Tibial nerve (tissue), 4 donors: ENCODE data around the gene ZFAND2A. TPM values are rescaled to one million over a fixed set of nuclear protein-coding genes. Genes with fewer than 3 reads are reported as not detected.
"Not testable (repeated sequence)": the region's sequence is repeated elsewhere in the genome, so short reads cannot be mapped to it uniquely, and the experiment has no call there.

ENCODE experiments used
- DNase-seq, 2 donors: peaks; one replicate each; pipeline ENCODE4 v3.0.0-alpha.2; 2019; ENCODE audit warnings: low spot score in 2 of 2
- H3K27ac ChIP-seq, 4 donors: fragments of 200-600 bp; sonication (generic) in 3 of 4; one replicate each; pipeline ENCODE4 v1.5.1; 2017 to 2019; ENCODE audit warnings: mild to moderate bottlenecking in 1 of 4
- H3K27me3 ChIP-seq, 2 donors: fragments of 200-600 bp; sonication (generic) in 1 of 2; one replicate each; pipeline versions ENCODE4 v1.5.1 to v1.6.0; 2017 to 2019
- H3K36me3 ChIP-seq, 3 donors: fragments of 200-600 bp; sonication (generic); one replicate each; pipeline ENCODE4 v1.5.1; 2018 to 2019
- H3K4me1 ChIP-seq, 4 donors: fragments of 200-600 bp; sonication (generic) in 3 of 4; one replicate each; pipeline ENCODE4 v1.5.1; 2017 to 2019
- H3K4me3 ChIP-seq, 4 donors: fragments of 200-600 bp; sonication (generic) in 3 of 4; one replicate each; pipeline ENCODE4 v1.5.1; 2017 to 2019; ENCODE audit warnings: mild to moderate bottlenecking in 1 of 4, moderate library complexity in 1 of 4
- H3K9me3 ChIP-seq, 4 donors: fragments of 200-600 bp; sonication (generic) in 3 of 4; one replicate each; pipeline ENCODE4 v1.5.1; 2017 to 2019
- EP300 ChIP-seq, 2 donors: sonication (generic); formaldehyde crosslinking; IDR thresholded peaks; one replicate each; pipeline ENCODE4 v1.6.1; 2017; ENCODE audit warnings: antibody characterized with exemption in 2 of 2, mild to moderate bottlenecking in 1 of 2
- POLR2A ChIP-seq, 2 donors: fragments of 450-650 bp; IDR thresholded peaks; one replicate each; pipeline ENCODE4 v1.6.1; 2017; ENCODE audit warnings: antibody characterized with exemption in 2 of 2, mild to moderate bottlenecking in 2 of 2, moderate library complexity in 2 of 2
- WGBS, 2 donors: methylation state at CpG; one replicate each; pipeline ENCODE4 v1.1.5; 2018; 5-methylcytosine and 5-hydroxymethylcytosine counted together
- total RNA-seq, 4 donors: library from RNA; depleted of rRNA; stranded (reverse); fragments of >200 nt; gene quantifications; one replicate each; pipeline ENCODE4 v1.1.0, GENCODE V29; 2016
- TF ChIP-seq, protein P1 (sequence below), 5 experiments: fragments of 200-600 bp in 3 of 5; fragments of 450-650 bp in 2 of 5; sonication (generic) in 3 of 5; IDR thresholded peaks; one replicate each; pipeline ENCODE4 v1.5.1; 2016 to 2019; ENCODE audit warnings: antibody characterized with exemption in 5 of 5, mild to moderate bottlenecking in 3 of 5, moderate library complexity in 2 of 5

ZFAND2A gene
- total RNA-seq, 4 donors from 2014 or later = 29.7 to 36.8 (median 33.7) TPM

DNA sequence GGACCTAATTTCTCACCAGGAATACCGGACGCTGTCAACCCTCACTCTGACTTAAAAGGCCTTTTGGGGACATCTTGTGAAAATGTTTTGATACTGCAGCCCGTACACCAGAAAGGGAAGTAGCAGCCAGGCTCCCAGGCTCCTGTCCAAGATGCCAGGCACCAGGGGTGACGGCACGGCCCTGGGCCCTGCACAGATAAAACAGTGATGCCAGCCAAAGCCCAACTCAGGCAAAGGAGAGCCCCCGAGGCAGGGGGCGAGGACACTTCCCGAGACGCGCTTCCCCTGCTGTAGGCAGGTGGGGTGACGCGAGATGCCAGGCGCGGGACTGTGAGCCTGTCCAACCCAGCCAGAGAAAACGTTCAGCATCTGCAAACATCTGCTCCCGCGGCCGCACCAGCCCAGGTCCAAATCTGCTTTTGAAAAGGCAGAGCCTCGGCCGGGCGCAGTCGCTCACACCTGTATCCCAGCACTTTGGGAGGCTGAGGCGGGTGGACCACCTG, 15.7 kb downstream of the ZFAND2A start:
- Histone ChIP-seq H3K4me1 (peaks cover 0 to 7% (median 0%) of the 10 kb centered on the region in 4 donors), H3K4me3 (no peak overlapping the region), H3K27ac (no peak overlapping the region), H3K27me3 (no peaks in the 10 kb centered on the region), H3K9me3 (no peaks in the 10 kb centered on the region), H3K36me3 (peaks cover 0 to 3% (median 0%) of the 10 kb centered on the region in 3 donors)
- 61 to 71% methylated on average over 22 to 23 of the region's 23 CpGs for WGBS, 2 donors
- TF ChIP-seq, protein P1, sequence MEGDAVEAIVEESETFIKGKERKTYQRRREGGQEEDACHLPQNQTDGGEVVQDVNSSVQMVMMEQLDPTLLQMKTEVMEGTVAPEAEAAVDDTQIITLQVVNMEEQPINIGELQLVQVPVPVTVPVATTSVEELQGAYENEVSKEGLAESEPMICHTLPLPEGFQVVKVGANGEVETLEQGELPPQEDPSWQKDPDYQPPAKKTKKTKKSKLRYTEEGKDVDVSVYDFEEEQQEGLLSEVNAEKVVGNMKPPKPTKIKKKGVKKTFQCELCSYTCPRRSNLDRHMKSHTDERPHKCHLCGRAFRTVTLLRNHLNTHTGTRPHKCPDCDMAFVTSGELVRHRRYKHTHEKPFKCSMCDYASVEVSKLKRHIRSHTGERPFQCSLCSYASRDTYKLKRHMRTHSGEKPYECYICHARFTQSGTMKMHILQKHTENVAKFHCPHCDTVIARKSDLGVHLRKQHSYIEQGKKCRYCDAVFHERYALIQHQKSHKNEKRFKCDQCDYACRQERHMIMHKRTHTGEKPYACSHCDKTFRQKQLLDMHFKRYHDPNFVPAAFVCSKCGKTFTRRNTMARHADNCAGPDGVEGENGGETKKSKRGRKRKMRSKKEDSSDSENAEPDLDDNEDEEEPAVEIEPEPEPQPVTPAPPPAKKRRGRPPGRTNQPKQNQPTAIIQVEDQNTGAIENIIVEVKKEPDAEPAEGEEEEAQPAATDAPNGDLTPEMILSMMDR (IDR thresholded peaks at IDR 0.05) = peak in 2 of 5 experiments; percentile 30 to 33
- TF ChIP-seq EP300 (IDR thresholded peaks at IDR 0.05) = no peak
- DNase-seq = peak in 1 of 2 donors; percentile 11

DNA sequence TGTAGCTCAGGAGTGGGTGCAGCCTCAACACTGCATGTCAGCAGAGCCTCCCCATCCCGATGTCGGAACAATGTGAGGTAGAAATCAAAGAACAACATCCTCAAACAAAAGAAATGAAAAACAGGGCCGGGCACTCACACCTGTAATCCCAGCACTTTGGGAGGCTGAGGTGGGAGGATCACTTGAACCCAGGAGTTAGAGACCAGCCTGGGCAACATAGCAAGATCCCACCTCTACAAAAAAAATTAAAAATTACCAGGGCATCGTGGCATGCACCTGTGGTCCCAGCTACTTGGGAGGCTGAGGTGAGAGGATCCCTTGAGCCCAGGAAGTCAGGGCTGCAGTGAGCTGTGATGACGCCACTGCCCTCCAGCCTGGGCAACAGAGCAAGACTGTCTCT, 17.0 kb downstream of the ZFAND2A start:
- not testable (repeated sequence) for DNase-seq

DNA sequence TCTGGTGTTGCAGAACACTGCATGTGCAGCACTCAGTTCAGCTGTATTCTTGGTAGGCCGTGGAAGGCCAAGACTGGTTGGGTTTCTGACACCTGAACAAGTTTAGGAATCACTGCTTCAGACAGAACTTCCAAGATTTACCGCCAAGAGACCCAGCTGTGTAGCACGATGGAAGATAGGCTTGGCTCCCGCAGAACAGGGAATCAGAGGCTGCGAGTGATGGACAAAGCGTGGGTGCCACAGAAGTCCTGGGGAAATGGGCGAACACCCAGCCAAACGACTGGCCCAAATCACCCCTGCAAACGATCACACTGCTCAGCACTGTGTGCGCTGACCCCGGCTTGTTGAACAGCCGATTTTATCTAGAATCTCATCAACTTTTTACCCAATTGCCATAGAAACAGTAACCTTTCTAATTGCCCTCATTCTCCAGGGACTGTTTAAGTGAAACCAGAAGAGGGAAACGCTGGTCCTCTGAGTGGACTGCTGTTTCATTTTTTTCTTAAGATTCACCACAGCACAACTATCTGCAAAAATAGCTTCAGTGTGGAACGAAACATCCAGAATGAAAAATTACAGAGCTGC, 17.9 kb downstream of the ZFAND2A start:
- 55 to 65% methylated on average over 14 of the region's 14 CpGs for WGBS, 2 donors
- H3K9me3 ChIP-seq = no peaks in the 10 kb centered on the region
- H3K36me3 ChIP-seq = no peaks in the 10 kb centered on the region
- no peaks in the 10 kb centered on the region for H3K27me3 ChIP-seq
- no peak for DNase-seq
- TF ChIP-seq, protein P1 (IDR thresholded peaks at IDR 0.05) = no peak
- TF ChIP-seq EP300 (IDR thresholded peaks at IDR 0.05) (no peak), POLR2A (IDR thresholded peaks at IDR 0.05) (no peak)
- H3K27ac ChIP-seq = no peak overlapping the region
- no peak overlapping the region for H3K4me3 ChIP-seq
- peaks cover 0 to 20% (median 7%) of the 10 kb centered on the region in 4 donors for H3K4me1 ChIP-seq

More for the DNA sequence above, 17.0 kb downstream of the ZFAND2A start:
- H3K27me3 ChIP-seq, H3K9me3 ChIP-seq, H3K27ac ChIP-seq, H3K4me3 ChIP-seq, H3K36me3 ChIP-seq: not testable (repeated sequence)
- 89 to 96% methylated on average over 5 of the region's 5 CpGs for WGBS, 2 donors
- H3K4me1 ChIP-seq = peaks cover 0 to 14% (median 3%) of the 10 kb centered on the region in 4 donors

GRCh38 chr7:1141651-1142050, 18.3 kb downstream of the ZFAND2A start:
- no peak for DNase-seq
- 78 to 80% methylated on average over 6 of the region's 6 CpGs for WGBS, 2 donors
- TF ChIP-seq, protein P1 (IDR thresholded peaks at IDR 0.05) = no peak
- TF ChIP-seq EP300 (IDR thresholded peaks at IDR 0.05) (no peak), POLR2A (IDR thresholded peaks at IDR 0.05) (no peak)
- H3K9me3 ChIP-seq = no peaks in the 10 kb centered on the region
- H3K36me3 ChIP-seq = no peaks in the 10 kb centered on the region
- no peak overlapping the region for H3K27ac ChIP-seq
- no peak overlapping the region for H3K4me3 ChIP-seq
- peaks cover 0 to 24% (median 12%) of the 10 kb centered on the region in 4 donors for H3K4me1 ChIP-seq
- H3K27me3 ChIP-seq = no peaks in the 10 kb centered on the region

DNA sequence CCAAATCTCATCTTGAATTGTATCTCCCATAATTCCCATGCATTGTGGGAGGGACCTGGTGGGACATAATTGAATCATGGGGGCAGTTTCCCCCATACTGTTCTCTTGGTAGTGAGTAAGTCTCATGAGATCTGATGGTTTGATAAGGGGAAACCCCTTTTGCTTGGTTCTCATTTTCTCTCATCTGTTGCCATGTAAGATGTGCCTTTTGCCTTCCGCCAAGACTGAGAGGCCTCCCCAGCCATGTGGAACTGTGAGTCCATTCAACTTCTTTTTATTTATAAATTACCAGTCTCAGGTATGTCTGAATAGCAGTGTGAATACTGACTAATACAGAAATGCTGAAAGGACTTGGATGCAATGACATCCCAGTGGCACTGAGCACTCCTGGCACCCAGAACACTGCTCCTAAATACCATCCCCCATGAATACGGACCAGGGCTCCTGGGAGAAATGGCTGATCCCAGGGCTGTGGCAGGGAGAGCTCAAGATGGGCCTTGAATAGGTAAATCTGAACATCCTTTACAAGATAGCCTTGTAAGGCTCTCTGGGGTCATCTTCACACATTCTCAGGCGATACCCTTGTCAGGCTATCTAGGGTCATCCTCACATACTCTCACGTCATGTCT, 19.4 kb downstream of the ZFAND2A start:
- Histone ChIP-seq H3K27me3 (no peaks in the 10 kb centered on the region), H3K9me3 (no peaks in the 10 kb centered on the region), H3K36me3 (no peaks in the 10 kb centered on the region), H3K4me1 (peaks cover 0 to 26% (median 13%) of the 10 kb centered on the region in 4 donors), H3K27ac (no peak overlapping the region), H3K4me3 (no peak overlapping the region)
- WGBS, 2 donors = 81 to 85% methylated on average over 4 of the region's 4 CpGs
- no peak for DNase-seq
- no peak for TF ChIP-seq POLR2A (IDR thresholded peaks at IDR 0.05)
- TF ChIP-seq, protein P1 (IDR thresholded peaks at IDR 0.05) = no peak
- no peak for TF ChIP-seq EP300 (IDR thresholded peaks at IDR 0.05)
